KMS-11 (cell line): Measurements from ENCODE around the gene BPIFB6.
A peak's percentile ranks its signal among the peaks of the same experiment; 100 is the strongest.

ENCODE experiments used
- H2AFZ ChIP-seq: fragments of 200-600 bp; sonication (generic); 2 replicates; pipeline ENCODE4 v1.6.1; 2016; ENCODE audit warnings: antibody characterized with exemption, mixed run types, low read depth
- H3K27ac ChIP-seq: fragments of 200-600 bp; sonication (generic); 2 replicates; pipeline ENCODE4 v1.6.1; 2016; ENCODE audit warnings: mild to moderate bottlenecking, mixed run types
- H3K27me3 ChIP-seq: fragments of 200-600 bp; sonication (generic); 2 replicates; pipeline ENCODE4 v1.6.1; 2017; ENCODE audit warnings: mild to moderate bottlenecking, low read depth, mixed run types, moderate library complexity; ENCODE audit not compliant: insufficient read depth
- H3K36me3 ChIP-seq: fragments of 200-600 bp; sonication (generic); 2 replicates; pipeline ENCODE4 v1.6.1; 2017; ENCODE audit warnings: mild to moderate bottlenecking, mixed run types; ENCODE audit not compliant: insufficient read depth
- H3K4me1 ChIP-seq: fragments of 200-600 bp; sonication (generic); 2 replicates; pipeline ENCODE4 v1.6.1; 2016; ENCODE audit warnings: mild to moderate bottlenecking, low read depth, mixed run types; ENCODE audit not compliant: poor library complexity, severe bottlenecking
- H3K4me2 ChIP-seq: fragments of 200-600 bp; sonication (generic); 2 replicates; pipeline ENCODE4 v1.7.0; 2016; ENCODE audit warnings: mild to moderate bottlenecking, mixed run types
- H3K4me3 ChIP-seq: fragments of 200-600 bp; sonication (generic); IDR thresholded peaks from 2 replicates; pipeline ENCODE4 v1.6.1; 2017; ENCODE audit warnings: low read depth, low read length, mixed read lengths; ENCODE audit not compliant: insufficient read depth
- H3K79me2 ChIP-seq: fragments of 200-600 bp; sonication (generic); 2 replicates; pipeline ENCODE4 v1.6.1; 2016; ENCODE audit warnings: low read depth, mixed run types; ENCODE audit not compliant: insufficient read depth
- H3K9ac ChIP-seq: fragments of 200-600 bp; sonication (generic); 2 replicates; pipeline ENCODE4 v1.6.1; 2016; ENCODE audit warnings: mild to moderate bottlenecking, mixed run types
- H4K20me1 ChIP-seq: fragments of 200-600 bp; sonication (generic); 2 replicates; pipeline ENCODE4 v1.6.1; 2016; ENCODE audit warnings: mild to moderate bottlenecking, mixed run types; ENCODE audit not compliant: insufficient read depth
- CTCF ChIP-seq: fragments of 200-600 bp; sonication (generic); conservative IDR thresholded peaks from 2 replicates; pipeline ENCODE4 v1.6.1; 2017; ENCODE audit warnings: low read depth, mild to moderate bottlenecking, antibody characterized with exemption, low read length, moderate library complexity, mixed read lengths

BPIFB6 gene

GRCh38 chr20:33074675-33075074, 43.2 kb downstream of the BPIFB6 start:
- Histone ChIP-seq H3K4me2 (no peak overlapping the region), H3K36me3 (no peaks in the 10 kb centered on the region), H3K79me2 (no peaks in the 10 kb centered on the region), H3K9ac (no peak overlapping the region), H3K4me3 (no peak overlapping the region), H3K27me3 (peaks cover 22% of the 10 kb centered on the region; the same call in 1 of the 2 replicates), H3K4me1 (peaks cover 13% of the 10 kb centered on the region), H2AFZ (no peak overlapping the region), H3K27ac (no peak overlapping the region), H4K20me1 (no peaks in the 10 kb centered on the region)
- no peak for TF ChIP-seq CTCF

- H4K20me1 ChIP-seq = no peaks in the 10 kb centered on the region
- H3K4me2 ChIP-seq = no peak overlapping the region
- peaks cover 20% of the 10 kb centered on the region; the same call in 1 of the 2 replicates for H3K27me3 ChIP-seq
- no peaks in the 10 kb centered on the region for H3K79me2 ChIP-seq
- no peak overlapping the region for H3K27ac ChIP-seq
- no peak for TF ChIP-seq CTCF
- H3K9ac ChIP-seq = no peak overlapping the region
- no peak overlapping the region for H2AFZ ChIP-seq
- peaks cover 16% of the 10 kb centered on the region for H3K4me1 ChIP-seq
- no peaks in the 10 kb centered on the region for H3K36me3 ChIP-seq
- no peak overlapping the region for H3K4me3 ChIP-seq
Observed at GRCh38 chr20:33075281-33075680, 43.8 kb downstream of the BPIFB6 start.

DNA sequence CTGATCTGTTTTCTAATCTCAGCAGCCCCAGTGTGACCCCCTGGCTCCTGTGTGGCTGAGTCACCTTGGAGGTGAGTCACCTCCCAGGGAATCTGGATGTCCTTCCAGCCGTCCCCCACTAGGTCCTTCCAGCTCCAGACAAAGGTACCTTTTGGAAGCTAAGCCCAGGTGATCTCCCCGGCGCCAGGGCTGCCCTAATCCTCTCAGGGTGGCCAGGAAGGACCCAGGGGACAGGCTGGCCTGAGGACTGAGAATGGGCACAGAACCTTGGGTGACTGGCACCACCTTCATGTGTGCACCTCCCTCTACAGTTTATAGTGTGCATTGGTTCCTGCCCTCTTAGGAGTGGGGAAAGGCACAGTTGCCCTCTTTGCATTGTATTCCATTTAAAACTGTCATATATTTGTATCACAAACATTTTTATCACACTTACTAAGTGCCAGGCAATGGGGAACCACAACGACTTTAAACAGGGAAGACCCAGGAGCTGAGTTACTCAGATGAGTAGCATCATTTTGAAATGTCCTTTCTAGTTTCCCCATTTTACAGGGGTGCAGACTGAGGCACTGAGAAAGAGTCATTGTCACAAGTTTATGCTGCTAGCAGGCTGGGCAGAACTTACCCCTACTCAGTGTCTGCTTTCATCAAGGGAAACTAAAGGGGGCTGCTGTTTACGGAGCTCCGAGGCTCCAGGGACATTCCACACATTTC, 45.4 kb downstream of the BPIFB6 start:
- no peak overlapping the region for H3K4me3 ChIP-seq
- H3K4me2 ChIP-seq = no peak overlapping the region
- H4K20me1 ChIP-seq = no peaks in the 10 kb centered on the region
- H3K27me3 ChIP-seq = peaks cover 20% of the 10 kb centered on the region; the same call in 1 of the 2 replicates
- no peaks in the 10 kb centered on the region for H3K36me3 ChIP-seq
- H3K27ac ChIP-seq = no peak overlapping the region
- H3K79me2 ChIP-seq = no peaks in the 10 kb centered on the region
- H3K9ac ChIP-seq = no peak overlapping the region
- peaks cover 16% of the 10 kb centered on the region for H3K4me1 ChIP-seq
- peak; percentile 65 for TF ChIP-seq CTCF
- H2AFZ ChIP-seq = no peak overlapping the region

DNA sequence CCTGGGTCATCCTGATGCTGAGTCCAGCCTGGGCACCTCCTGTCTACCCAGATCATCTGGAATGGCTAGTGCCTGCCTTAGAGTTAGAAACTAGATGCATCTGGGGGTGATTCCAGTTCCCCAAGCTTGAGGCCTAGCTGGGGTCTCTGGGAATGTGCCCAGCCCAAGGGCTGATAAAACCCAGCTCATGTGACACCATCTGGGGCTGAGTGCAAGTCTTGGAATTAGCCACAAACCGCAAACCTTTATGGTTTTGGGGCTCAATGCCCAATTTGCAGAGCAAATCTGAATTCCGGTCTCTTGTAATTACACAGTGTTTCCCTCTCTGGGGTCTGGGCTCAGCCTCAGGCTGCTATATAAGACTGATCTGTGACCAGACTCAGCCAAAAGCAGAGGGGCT, 47.8 kb downstream of the BPIFB6 start, which contains the start of gene BPIFB4:
Gene BPIFB4, plus strand, starts transcription at position 385 of the 400 bp plus-strand sequence. CDS start 1,884 bp downstream, outside the sequence.
- H4K20me1 ChIP-seq = no peaks in the 10 kb centered on the region
- peaks cover 15% of the 10 kb centered on the region; the same call in 1 of the 2 replicates for H3K27me3 ChIP-seq
- H3K9ac ChIP-seq = no peak within 1 kb of the TSS
- peaks cover 16% of the 10 kb centered on the region for H3K4me1 ChIP-seq
- H2AFZ ChIP-seq = no peak within 1 kb of the TSS
- no peak within 1 kb of the TSS for H3K27ac ChIP-seq
- peak within 1 kb of the TSS; percentile 16; the same call in 1 of the 2 replicates for H3K4me2 ChIP-seq
- H3K36me3 ChIP-seq = no peaks in the 10 kb centered on the region
- no peak within 1 kb of the TSS for H3K4me3 ChIP-seq
- no peaks in the 10 kb centered on the region for H3K79me2 ChIP-seq
- no peak for TF ChIP-seq CTCF
